Keratinocyte (primary cell): ENCODE results near the gene DENND1C. TPM values are rescaled to one million over a fixed set of nuclear protein-coding genes. Genes with fewer than 3 reads are reported as not detected.

ENCODE experiments used
- DNase-seq: peaks from one replicate; pipeline ENCODE4 v3.0.0-alpha.2; 2011; ENCODE audit warnings: low read depth, missing footprints, low spot score
- FAIRE-seq: peaks from 2 replicates; lab custom pipeline; 2011; peaks lifted over from hg19 to GRCh38; lab: Jason Lieb, UNC
- H2AFZ ChIP-seq: 2 replicates; pipeline ENCODE4 v1.6.0; 2012; ENCODE audit warnings: low read length, control low read depth, inconsistent platforms; ENCODE audit not compliant: control insufficient read depth
- H3K27ac ChIP-seq: 2 replicates; pipeline ENCODE4 v1.5.1; 2011; ENCODE audit warnings: low read length; ENCODE audit not compliant: control insufficient read depth, insufficient read depth
- H3K27me3 ChIP-seq: 3 replicates; pipeline ENCODE4 v1.6.0; 2011; ENCODE audit warnings: low read length; ENCODE audit not compliant: control insufficient read depth, insufficient read depth; ENCODE audit errors: extremely low read depth
- H3K36me3 ChIP-seq, 2 experiments: 2 replicates in 1 of 2; 3 replicates in 1 of 2; pipeline ENCODE4 v1.5.1; 2011; ENCODE audit warnings: low read length in 2 of 2, mild to moderate bottlenecking in 1 of 2; ENCODE audit not compliant: control insufficient read depth in 2 of 2, insufficient read depth in 2 of 2; ENCODE audit errors: extremely low read depth in 1 of 2
- H3K4me1 ChIP-seq: 3 replicates; pipeline ENCODE4 v1.5.1; 2011; ENCODE audit warnings: low read length; ENCODE audit not compliant: control insufficient read depth, insufficient read depth; ENCODE audit errors: extremely low read depth
- H3K4me2 ChIP-seq: 3 replicates; pipeline ENCODE4 v1.6.0; 2011; ENCODE audit warnings: low read depth, low read length; ENCODE audit not compliant: control insufficient read depth, insufficient read depth; ENCODE audit errors: extremely low read depth
- H3K4me3 ChIP-seq, 3 experiments: fragments of 200-600 bp in 1 of 3; sonication (generic) in 1 of 3; 2 replicates in 2 of 3; 3 replicates in 1 of 3; pipeline ENCODE4 v1.5.1; 2011 to 2016; ENCODE audit warnings: low read length in 3 of 3, mild to moderate bottlenecking in 3 of 3, control low read depth in 2 of 3, inconsistent platforms in 1 of 3, low read depth in 1 of 3, mixed read lengths in 1 of 3, mixed run types in 1 of 3, moderate library complexity in 1 of 3; ENCODE audit not compliant: control insufficient read depth in 2 of 3, insufficient read depth in 2 of 3; ENCODE audit errors: extremely low read depth in 1 of 3
- H3K79me2 ChIP-seq: 2 replicates; pipeline ENCODE4 v1.6.0; 2012; ENCODE audit warnings: low read length; ENCODE audit not compliant: control insufficient read depth, insufficient read depth
- H3K9ac ChIP-seq: 3 replicates; pipeline ENCODE4 v1.6.0; 2011; ENCODE audit warnings: low read length; ENCODE audit not compliant: control insufficient read depth, insufficient read depth; ENCODE audit errors: extremely low read depth
- H3K9me1 ChIP-seq: 3 replicates; pipeline ENCODE4 v1.6.0; 2011; ENCODE audit warnings: low read length; ENCODE audit not compliant: control insufficient read depth, insufficient read depth; ENCODE audit errors: extremely low read depth
- H3K9me3 ChIP-seq: 2 replicates; pipeline ENCODE4 v1.5.1; 2012; ENCODE audit warnings: low read depth, low read length; ENCODE audit not compliant: control insufficient read depth
- H4K20me1 ChIP-seq: 3 replicates; pipeline ENCODE4 v1.6.0; 2011; ENCODE audit warnings: low read length; ENCODE audit not compliant: control insufficient read depth, insufficient read depth; ENCODE audit errors: extremely low read depth
- EZH2 ChIP-seq: IDR thresholded peaks from one replicate; pipeline ENCODE4 v1.6.1; 2012; ENCODE audit warnings: inconsistent platforms, mild to moderate bottlenecking, low read length, moderate library complexity
- dilution Hi-C: fragments of 300-500 bp; cut with MboI; formaldehyde crosslinking; loops from one replicate; pipeline ENCODE4 v1.7.0; 2020; ENCODE audit warnings: low sequenced_read_pairs; ENCODE audit not compliant: extremely low pct_ligation_motif_present
- polyA plus RNA-seq, 5 experiments: library from polyadenylated mRNA; depleted of rRNA in 3 of 5; stranded (reverse) in 3 of 5; stranded (forward) in 1 of 5; unstranded in 1 of 5; fragments of >200 nt; gene quantifications; 1 replicate in 1 of 5; 2 replicates in 3 of 5; 3 replicates in 1 of 5; pipeline versions ENCODE4 v1.2.1 to v1.2.3, GENCODE V29; 2011 to 2012; ENCODE audit warnings: missing spikeins in 2 of 5, low read depth in 1 of 5, low replicate concordance in 1 of 5
- TF ChIP-seq, protein P1 (sequence below), 3 experiments: IDR thresholded peaks in 1 of 3; conservative IDR thresholded peaks in 1 of 3; optimal IDR thresholded peaks in 1 of 3; 2 replicates in 2 of 3; 3 replicates in 1 of 3; pipeline versions ENCODE3 to v1.5.1; 2011; ENCODE audit warnings: low read length in 3 of 3, mild to moderate bottlenecking in 3 of 3, moderate library complexity in 2 of 3, control low read depth in 1 of 3, inconsistent platforms in 1 of 3; ENCODE audit not compliant: insufficient read depth in 2 of 3; ENCODE audit errors: extremely low read depth in 1 of 3

The DENND1C gene
- polyA plus RNA-seq, 1 donor (not counting 4 experiments of a cell fraction or from before 2014, with no cell fraction given), result 0.09 TPM

DNA sequence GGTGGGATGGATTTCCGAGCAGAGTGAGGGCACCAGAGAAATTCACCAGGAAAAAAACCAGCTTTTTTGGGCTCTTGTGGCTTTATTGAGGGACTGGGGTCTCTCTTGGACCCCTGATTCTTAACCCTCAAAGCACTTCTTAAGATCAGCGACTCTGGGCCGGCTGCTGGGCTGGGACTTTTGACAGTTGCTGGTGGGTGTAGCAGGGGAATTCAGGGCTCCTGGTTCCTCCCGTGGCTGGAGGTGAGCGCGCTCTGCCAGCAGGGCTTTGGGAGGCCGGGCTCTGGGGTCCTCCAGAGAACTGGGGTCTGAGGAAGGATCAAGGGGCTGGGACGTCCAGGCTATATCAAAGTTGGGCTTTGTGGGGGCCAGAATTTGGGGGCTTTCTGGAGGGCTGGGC lies 14.2 kb downstream of the DENND1C start:
- H3K9ac ChIP-seq, result no peak overlapping the region
- H4K20me1 ChIP-seq, result no peaks in the 10 kb centered on the region
- no peak overlapping the region for H3K27ac ChIP-seq
- no peaks in the 10 kb centered on the region for H3K27me3 ChIP-seq
- H3K79me2 ChIP-seq, result no peaks in the 10 kb centered on the region
- H2AFZ ChIP-seq, result no peak overlapping the region
- TF ChIP-seq, protein P1, sequence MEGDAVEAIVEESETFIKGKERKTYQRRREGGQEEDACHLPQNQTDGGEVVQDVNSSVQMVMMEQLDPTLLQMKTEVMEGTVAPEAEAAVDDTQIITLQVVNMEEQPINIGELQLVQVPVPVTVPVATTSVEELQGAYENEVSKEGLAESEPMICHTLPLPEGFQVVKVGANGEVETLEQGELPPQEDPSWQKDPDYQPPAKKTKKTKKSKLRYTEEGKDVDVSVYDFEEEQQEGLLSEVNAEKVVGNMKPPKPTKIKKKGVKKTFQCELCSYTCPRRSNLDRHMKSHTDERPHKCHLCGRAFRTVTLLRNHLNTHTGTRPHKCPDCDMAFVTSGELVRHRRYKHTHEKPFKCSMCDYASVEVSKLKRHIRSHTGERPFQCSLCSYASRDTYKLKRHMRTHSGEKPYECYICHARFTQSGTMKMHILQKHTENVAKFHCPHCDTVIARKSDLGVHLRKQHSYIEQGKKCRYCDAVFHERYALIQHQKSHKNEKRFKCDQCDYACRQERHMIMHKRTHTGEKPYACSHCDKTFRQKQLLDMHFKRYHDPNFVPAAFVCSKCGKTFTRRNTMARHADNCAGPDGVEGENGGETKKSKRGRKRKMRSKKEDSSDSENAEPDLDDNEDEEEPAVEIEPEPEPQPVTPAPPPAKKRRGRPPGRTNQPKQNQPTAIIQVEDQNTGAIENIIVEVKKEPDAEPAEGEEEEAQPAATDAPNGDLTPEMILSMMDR (optimal IDR thresholded peaks at IDR 0.05 in 1 of 3, IDR thresholded peaks at IDR 0.05 in 1 of 3, conservative IDR thresholded peaks at IDR 0.05 in 1 of 3; ENCODE audit: extremely low read depth in 1 of 3, insufficient read depth in 2 of 3, low read length in 3 of 3), result no peak
- TF ChIP-seq EZH2, result no peak
- no peak overlapping the region for H3K4me3 ChIP-seq
- H3K36me3 ChIP-seq, result peaks cover 0 to 6% of the 10 kb centered on the region in 2 experiments
- H3K4me1 ChIP-seq, result peaks cover 5% of the 10 kb centered on the region
- no peaks in the 10 kb centered on the region for H3K9me3 ChIP-seq
- dilution Hi-C loops, result no loop called here
- H3K4me2 ChIP-seq, result no peak overlapping the region
- DNase-seq (no peak), FAIRE-seq (no peak)
- H3K9me1 ChIP-seq, result no peaks in the 10 kb centered on the region

DNA sequence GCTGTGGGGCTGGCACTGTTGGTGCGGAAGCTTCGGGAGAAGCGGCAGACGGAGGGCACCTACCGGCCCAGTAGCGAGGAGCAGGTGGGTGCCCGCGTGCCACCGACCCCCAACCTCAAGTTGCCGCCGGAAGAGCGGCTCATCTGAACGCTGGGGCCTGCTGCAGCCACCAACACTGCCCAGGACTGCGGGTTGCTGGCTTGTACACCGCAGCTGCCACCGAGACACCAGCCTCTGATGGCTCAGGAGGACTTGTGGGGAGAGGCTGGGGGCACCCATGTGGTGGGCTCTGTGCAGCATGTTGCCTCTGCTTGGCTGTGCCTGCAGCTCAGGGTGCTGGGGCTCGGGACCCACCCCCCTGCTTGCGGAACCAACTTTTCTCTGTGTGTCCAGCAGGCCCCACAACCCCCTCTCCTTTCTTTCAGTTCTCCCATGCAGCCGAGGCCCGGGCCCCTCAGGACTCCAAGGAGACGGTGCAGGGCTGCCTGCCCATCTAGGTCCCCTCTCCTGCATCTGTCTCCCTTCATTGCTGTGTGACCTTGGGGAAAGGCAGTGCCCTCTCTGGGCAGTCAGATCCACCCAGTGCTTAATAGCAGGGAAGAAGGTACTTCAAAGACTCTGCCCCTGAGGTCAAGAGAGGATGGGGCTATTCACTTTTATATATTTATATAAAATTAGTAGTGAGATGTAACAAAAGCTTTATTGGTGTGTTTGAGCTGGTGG lies 14.9 kb downstream of the DENND1C start:
- H3K9me1 ChIP-seq, result no peaks in the 10 kb centered on the region
- peaks cover 0 to 6% of the 10 kb centered on the region in 2 experiments for H3K36me3 ChIP-seq
- H3K79me2 ChIP-seq, result no peaks in the 10 kb centered on the region
- no peak for DNase-seq
- dilution Hi-C loops, result no loop called here
- H3K4me1 ChIP-seq, result peaks cover 9% of the 10 kb centered on the region
- H3K4me3 ChIP-seq, result no peak overlapping the region
- H3K4me2 ChIP-seq, result no peak overlapping the region
- H3K27me3 ChIP-seq, result no peaks in the 10 kb centered on the region
- H3K27ac ChIP-seq, result no peak overlapping the region
- no peak overlapping the region for H2AFZ ChIP-seq
- H4K20me1 ChIP-seq, result no peaks in the 10 kb centered on the region
- H3K9me3 ChIP-seq, result no peaks in the 10 kb centered on the region
- FAIRE-seq, result no peak
- H3K9ac ChIP-seq, result no peak overlapping the region
- TF ChIP-seq, protein P1 (optimal IDR thresholded peaks at IDR 0.05 in 1 of 3, IDR thresholded peaks at IDR 0.05 in 1 of 3, conservative IDR thresholded peaks at IDR 0.05 in 1 of 3; ENCODE audit: extremely low read depth in 1 of 3, insufficient read depth in 2 of 3, low read length in 3 of 3), result no peak
- no peak for TF ChIP-seq EZH2
